Left ventricle myocardium inferior (tissue), 1 donor: Measurements from ENCODE around the gene SHANK3. TPM values are rescaled to one million over a fixed set of nuclear protein-coding genes. Genes with fewer than 3 reads are reported as not detected.

Source experiments
- DNase-seq: peaks from one replicate; pipeline ENCODE4 v3.0.0-alpha.2; 2020
- H3K27ac ChIP-seq: fragments of 200-600 bp; replicated peaks from 2 replicates; pipeline ENCODE4 v1.8.0; 2021
- H3K27me3 ChIP-seq: fragments of 200-600 bp; 2 replicates; pipeline ENCODE4 v1.8.0; 2021; ENCODE audit warnings: low read depth
- H3K36me3 ChIP-seq: fragments of 200-600 bp; 2 replicates; pipeline ENCODE4 v1.8.0; 2021
- H3K4me1 ChIP-seq: fragments of 200-600 bp; 2 replicates; pipeline ENCODE4 v1.8.0; 2021
- H3K4me3 ChIP-seq: fragments of 200-600 bp; 2 replicates; pipeline ENCODE4 v1.8.0; 2021; ENCODE audit warnings: mild to moderate bottlenecking, moderate library complexity
- H3K9me3 ChIP-seq: fragments of 200-600 bp; replicated peaks from 2 replicates; pipeline ENCODE4 v1.8.0; 2021
- intact Hi-C: fragments of 100-400 bp; cut with micrococcal nuclease; formaldehyde crosslinking; loops from one replicate; pipeline ENCODE4 v1.11.0; 2022
- total RNA-seq: library from RNA; stranded (reverse); fragmentation: NEBNext Ultra II Directional; extraction: Animal tissue kit (Norgen Biotek cat#: 25700); gene quantifications from one replicate; pipeline ENCODE4 v1.2.1, GENCODE V29; 2021
- TF ChIP-seq, protein P1 (sequence below): fragments of 200-600 bp; IDR thresholded peaks from 2 replicates; pipeline ENCODE4 v1.8.0; 2021; ENCODE audit warnings: antibody characterized with exemption, mild to moderate bottlenecking, borderline replicate concordance
- donor health status: DM: no; HTN: yes; CAD: no; lungs with severe emphysema.

Gene SHANK3
- total RNA-seq, 1 donor from 2014 or later, result 23.1 TPM

- Histone ChIP-seq H3K4me3 (no peak overlapping the region), H3K27ac (peak overlapping the region; percentile 76), H3K36me3 (peaks cover 17% of the 10 kb centered on the region), H3K27me3 (peaks cover 1% of the 10 kb centered on the region), H3K4me1 (peaks cover 62% of the 10 kb centered on the region), H3K9me3 (no peaks in the 10 kb centered on the region)
- TF ChIP-seq, protein P1, sequence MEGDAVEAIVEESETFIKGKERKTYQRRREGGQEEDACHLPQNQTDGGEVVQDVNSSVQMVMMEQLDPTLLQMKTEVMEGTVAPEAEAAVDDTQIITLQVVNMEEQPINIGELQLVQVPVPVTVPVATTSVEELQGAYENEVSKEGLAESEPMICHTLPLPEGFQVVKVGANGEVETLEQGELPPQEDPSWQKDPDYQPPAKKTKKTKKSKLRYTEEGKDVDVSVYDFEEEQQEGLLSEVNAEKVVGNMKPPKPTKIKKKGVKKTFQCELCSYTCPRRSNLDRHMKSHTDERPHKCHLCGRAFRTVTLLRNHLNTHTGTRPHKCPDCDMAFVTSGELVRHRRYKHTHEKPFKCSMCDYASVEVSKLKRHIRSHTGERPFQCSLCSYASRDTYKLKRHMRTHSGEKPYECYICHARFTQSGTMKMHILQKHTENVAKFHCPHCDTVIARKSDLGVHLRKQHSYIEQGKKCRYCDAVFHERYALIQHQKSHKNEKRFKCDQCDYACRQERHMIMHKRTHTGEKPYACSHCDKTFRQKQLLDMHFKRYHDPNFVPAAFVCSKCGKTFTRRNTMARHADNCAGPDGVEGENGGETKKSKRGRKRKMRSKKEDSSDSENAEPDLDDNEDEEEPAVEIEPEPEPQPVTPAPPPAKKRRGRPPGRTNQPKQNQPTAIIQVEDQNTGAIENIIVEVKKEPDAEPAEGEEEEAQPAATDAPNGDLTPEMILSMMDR, result no peak
- intact Hi-C loops, result no loop called here
- peak; percentile 15 for DNase-seq
Measured at GRCh38 chr22:50714150-50714549, 41.5 kb downstream of the SHANK3 start.

DNA sequence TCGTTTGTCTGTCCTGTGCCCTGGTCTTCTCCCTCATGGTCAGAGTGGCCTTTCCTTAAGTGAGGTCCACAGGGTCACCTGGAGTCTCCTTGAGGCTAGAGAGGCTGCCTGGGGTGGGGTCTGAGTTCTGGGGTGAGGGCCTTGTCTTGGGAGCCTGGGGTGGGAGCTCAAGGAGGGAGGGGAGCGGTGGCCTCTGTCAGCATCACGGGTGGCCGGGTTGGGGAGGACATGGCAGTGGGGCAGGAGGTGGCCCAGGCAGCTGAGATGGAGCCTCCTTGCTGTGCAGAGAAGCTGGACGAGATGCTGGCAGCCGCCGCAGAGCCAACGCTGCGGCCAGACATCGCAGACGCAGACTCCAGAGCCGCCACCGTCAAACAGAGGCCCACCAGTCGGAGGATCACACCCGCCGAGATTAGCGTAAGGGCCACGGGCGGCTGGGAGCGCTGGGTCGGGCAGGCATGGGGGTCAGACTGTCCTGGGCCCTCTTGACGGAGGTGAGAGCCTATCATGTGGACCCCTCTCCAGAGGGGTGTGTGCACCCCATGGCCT, 42.1 kb downstream of the SHANK3 start:
- Histone ChIP-seq H3K4me1 (peaks cover 57% of the 10 kb centered on the region), H3K4me3 (no peak overlapping the region), H3K27ac (peak overlapping the region; percentile 76), H3K27me3 (peaks cover 7% of the 10 kb centered on the region), H3K36me3 (peaks cover 11% of the 10 kb centered on the region), H3K9me3 (no peaks in the 10 kb centered on the region)
- intact Hi-C loops, result no loop called here
- TF ChIP-seq, protein P1, result no peak
- peak; percentile 10 for DNase-seq

DNA sequence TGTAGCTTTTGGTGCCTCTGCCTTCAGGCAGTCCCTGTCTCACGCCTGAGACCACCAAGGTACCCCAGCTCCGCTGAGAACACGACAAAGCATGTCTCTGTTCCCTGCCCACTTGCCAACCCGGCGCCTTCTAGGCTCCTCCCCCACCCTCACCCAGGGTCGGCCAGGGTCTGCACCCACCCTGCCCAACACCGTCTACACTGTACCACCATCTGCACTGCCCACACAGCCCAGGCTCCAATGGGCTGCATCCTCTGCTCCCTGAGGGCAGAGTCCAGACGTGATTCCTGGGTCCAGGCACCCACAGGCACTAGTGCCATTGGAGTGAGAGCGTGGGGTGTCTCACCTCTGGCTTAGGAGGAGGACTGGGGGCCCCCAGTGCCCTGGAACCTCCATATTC, 42.6 kb downstream of the SHANK3 start:
- Histone ChIP-seq H3K9me3 (no peaks in the 10 kb centered on the region), H3K27me3 (peaks cover 12% of the 10 kb centered on the region), H3K27ac (peak overlapping the region; percentile 76), H3K4me1 (peaks cover 56% of the 10 kb centered on the region), H3K4me3 (no peak overlapping the region), H3K36me3 (peaks cover 9% of the 10 kb centered on the region)
- DNase-seq, result no peak
- intact Hi-C loops, result no loop called here
- TF ChIP-seq, protein P1, result no peak

- Histone ChIP-seq H3K36me3 (peaks cover 9% of the 10 kb centered on the region), H3K9me3 (no peaks in the 10 kb centered on the region), H3K4me1 (peaks cover 51% of the 10 kb centered on the region), H3K27ac (peak overlapping the region; percentile 76), H3K27me3 (peaks cover 18% of the 10 kb centered on the region), H3K4me3 (no peak overlapping the region)
- TF ChIP-seq, protein P1, result no peak
- intact Hi-C loops, result no loop called here
- DNase-seq, result no peak
Measured at GRCh38 chr22:50715776-50716175, 43.2 kb downstream of the SHANK3 start.

DNA sequence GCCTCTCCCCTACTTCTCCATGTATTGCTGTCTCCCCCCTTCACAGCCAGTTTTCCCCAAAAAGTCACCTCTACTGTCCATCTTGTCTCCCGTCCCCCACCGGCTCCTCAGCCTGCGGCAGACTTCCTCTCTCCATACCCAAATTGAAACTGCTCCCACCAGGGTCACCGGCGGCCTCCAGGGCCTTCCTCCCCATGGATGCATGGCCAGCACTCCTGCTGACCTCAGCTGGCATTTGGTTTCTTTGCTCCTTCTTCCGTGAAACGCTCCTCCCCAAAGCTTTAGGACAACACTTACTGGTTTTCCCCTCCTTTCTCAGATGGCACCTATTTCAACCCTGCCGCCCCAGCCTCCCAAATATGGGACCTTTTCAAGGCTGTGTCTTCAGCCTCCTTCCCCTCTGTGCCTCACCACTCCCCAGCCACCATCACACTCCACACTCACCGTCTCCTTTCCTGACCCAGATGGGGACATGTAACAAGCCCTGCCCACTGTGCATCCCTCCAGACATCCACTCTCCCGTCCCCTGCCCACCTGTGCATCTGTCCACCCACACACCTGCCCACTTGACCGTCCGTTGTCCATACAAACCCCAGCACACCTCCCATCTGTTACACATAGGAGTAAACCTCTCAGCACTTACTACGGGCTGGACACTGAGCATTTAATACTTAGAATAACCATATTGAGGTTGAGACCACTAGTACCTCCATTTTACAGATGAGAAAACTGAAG, 43.8 kb downstream of the SHANK3 start:
- Histone ChIP-seq H3K27ac (peak overlapping the region; percentile 76), H3K9me3 (no peaks in the 10 kb centered on the region), H3K27me3 (peaks cover 24% of the 10 kb centered on the region), H3K4me3 (no peak overlapping the region), H3K36me3 (peaks cover 10% of the 10 kb centered on the region), H3K4me1 (peaks cover 51% of the 10 kb centered on the region)
- no peak for DNase-seq
- TF ChIP-seq, protein P1, result no peak
- intact Hi-C loops, result no loop called here
